ENCODE results near the gene MAP9.
"Not testable (repeated sequence)": the region's sequence is repeated elsewhere in the genome, so short reads cannot be mapped to it uniquely, and the experiment has no call there.

Gene MAP9

GRCh38 chr4:155339999-155340398, 36.8 kb downstream of the MAP9 start:
- DNase-seq: no peak

GRCh38 chr4:155339588-155339987, 37.2 kb downstream of the MAP9 start:
- no peak for DNase-seq

GRCh38 chr4:155338196-155338595, 38.6 kb downstream of the MAP9 start:
- no peak for DNase-seq

- DNase-seq: no peak
Observed at GRCh38 chr4:155336242-155336641, 40.5 kb downstream of the MAP9 start.

- DNase-seq: no peak
Observed at GRCh38 chr4:155331478-155331877, 45.3 kb downstream of the MAP9 start.

- no peak for DNase-seq
Observed at GRCh38 chr4:155322782-155323181, 54.0 kb downstream of the MAP9 start.

GRCh38 chr4:155321006-155321405, 55.8 kb downstream of the MAP9 start:
- DNase-seq: no peak

GRCh38 chr4:155319516-155319915, 57.2 kb downstream of the MAP9 start:
- no peak for DNase-seq

GRCh38 chr4:155312027-155312426, 64.7 kb downstream of the MAP9 start:
- DNase-seq: not testable (repeated sequence)

GRCh38 chr4:155307731-155308277, 69.0 kb downstream of the MAP9 start:
- no peak for DNase-seq

- no peak for DNase-seq
Observed at GRCh38 chr4:155305619-155306018, 71.1 kb downstream of the MAP9 start.

- no peak for DNase-seq
Observed at GRCh38 chr4:155304375-155304774, 72.4 kb downstream of the MAP9 start.

- DNase-seq: no peak
Observed at GRCh38 chr4:155299103-155299502, 77.7 kb downstream of the MAP9 start.
